ENCODE measurements around the gene TMPRSS4. TPM values are rescaled to one million over a fixed set of nuclear protein-coding genes. Genes with fewer than 3 reads are reported as not detected.

Gene TMPRSS4
- total and polyA plus RNA-seq, 2 donors (not counting 1 experiment from before 2014, with no cell fraction given): not detected

- Mint-ChIP-seq H3K4me3 (no peak overlapping the region), H3K27ac (no peak overlapping the region), H3K4me1 (no peaks in the 10 kb centered on the region), H3K27me3 (peaks cover 25% of the 10 kb centered on the region), H3K9me3 (ENCODE audit: insufficient read depth) (no peaks in the 10 kb centered on the region)
- ChIA-PET POLR2A (no interaction called here), CTCF (no interaction called here)
- DNase-seq: no peak
- Histone ChIP-seq H3K36me3 (replicated peaks in 1 of 2; ENCODE audit: control extremely low read depth in 1 of 2, control insufficient read depth in 1 of 2, extremely low read depth in 1 of 2, insufficient read depth in 2 of 2, low read length in 1 of 2) (no peaks in the 10 kb centered on the region), H3K4me1 (ENCODE audit: control insufficient read depth in 2 of 2, insufficient read depth in 2 of 2, low read length in 2 of 2) (no peaks in the 10 kb centered on the region), H3K9ac (ENCODE audit: low read length) (no peak overlapping the region), H3K4me3 (ENCODE audit: control extremely low read depth in 1 of 5, extremely low read depth in 1 of 5, insufficient read depth in 1 of 5, low read depth in 2 of 5, low read length in 4 of 5) (no peak overlapping the region), H3K27ac (ENCODE audit: low read length in 2 of 2) (no peak overlapping the region), H2AFZ (ENCODE audit: insufficient read depth, low read depth, low read length, poor library complexity, severe bottlenecking) (no peak overlapping the region), H3K9me3 (ENCODE audit: control extremely low read depth in 1 of 3, control insufficient read depth in 2 of 3, insufficient read depth in 1 of 3, low read length in 2 of 3) (no peaks in the 10 kb centered on the region), H4K20me1 (ENCODE audit: control insufficient read depth, insufficient read depth, low read length, poor library complexity, severe bottlenecking) (no peaks in the 10 kb centered on the region), H3K27me3 (replicated peaks in 1 of 4; ENCODE audit: control extremely low read depth in 1 of 4, control insufficient read depth in 3 of 4, insufficient read depth in 4 of 4, low read length in 3 of 4) (peaks cover 0 to 4% (median 0%) of the 10 kb centered on the region in 4 experiments), H3K79me2 (ENCODE audit: control insufficient read depth, insufficient read depth, low read length) (no peaks in the 10 kb centered on the region), H3K4me2 (replicated peaks; ENCODE audit: low read depth, low read length, poor library complexity, severe bottlenecking) (no peak overlapping the region)
- 80% methylated on average over 5 of the region's 5 CpGs for WGBS (ENCODE audit: insufficient coverage)
- no peak for ATAC-seq (ENCODE audit: low read depth)
- TF ChIP-seq CTCF (IDR thresholded peaks at IDR 0.05): no peak
- TF ChIP-seq EZH2 (IDR thresholded peaks at IDR 0.05; ENCODE audit: borderline replicate concordance, insufficient read depth, low read depth, low read length, poor library complexity, severe bottlenecking): no peak
- intact Hi-C loops (cut with micrococcal nuclease): no loop called here
Measured at GRCh38 chr11:118108513-118108912, 31.6 kb downstream of the TMPRSS4 start.

DNA sequence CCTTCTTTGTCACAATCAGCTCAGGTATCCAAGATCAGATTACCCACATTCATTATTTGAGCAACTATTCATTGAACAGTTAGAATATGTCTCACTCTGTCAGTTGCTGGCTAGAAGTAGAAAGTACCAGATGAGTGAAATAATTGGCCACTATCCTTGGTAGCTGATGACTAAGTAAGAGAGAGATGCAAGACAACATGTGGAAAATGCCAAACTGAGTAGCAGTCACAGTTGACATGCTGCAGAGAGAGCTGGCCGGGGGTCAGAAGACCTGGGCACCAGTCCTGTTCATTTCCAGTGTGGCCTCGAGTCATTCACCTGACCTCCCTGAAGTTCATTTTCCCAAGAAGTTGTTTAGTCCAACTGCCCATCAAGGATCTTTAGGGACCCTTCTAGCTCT, 32.4 kb downstream of the TMPRSS4 start:
- CTCF ChIA-PET: interaction anchor here (0.6 kb wide), 1 partner anchor 10 kb away, joined by 5 read pairs; no protein-coding TSS in a partner anchor
- Mint-ChIP-seq H3K27me3 (peaks cover 25% of the 10 kb centered on the region), H3K4me1 (no peaks in the 10 kb centered on the region), H3K4me3 (no peak overlapping the region), H3K9me3 (ENCODE audit: insufficient read depth) (no peaks in the 10 kb centered on the region), H3K27ac (no peak overlapping the region)
- no peak overlapping the region for H3K4me3 ChIP-seq (ENCODE audit: control extremely low read depth in 1 of 5, extremely low read depth in 1 of 5, insufficient read depth in 1 of 5, low read depth in 2 of 5, low read length in 4 of 5)
- no peak for TF ChIP-seq CTCF (IDR thresholded peaks at IDR 0.05)
- TF ChIP-seq EZH2 (IDR thresholded peaks at IDR 0.05; ENCODE audit: borderline replicate concordance, insufficient read depth, low read depth, low read length, poor library complexity, severe bottlenecking): no peak
- H3K4me2 ChIP-seq (replicated peaks; ENCODE audit: low read depth, low read length, poor library complexity, severe bottlenecking): no peak overlapping the region
- H3K27me3 ChIP-seq (replicated peaks in 1 of 4; ENCODE audit: control extremely low read depth in 1 of 4, control insufficient read depth in 3 of 4, insufficient read depth in 4 of 4, low read length in 3 of 4): peaks cover 0 to 4% (median 0%) of the 10 kb centered on the region in 4 experiments
- no peak overlapping the region for H3K9ac ChIP-seq (ENCODE audit: low read length)
- H3K36me3 ChIP-seq (replicated peaks in 1 of 2; ENCODE audit: control extremely low read depth in 1 of 2, control insufficient read depth in 1 of 2, extremely low read depth in 1 of 2, insufficient read depth in 2 of 2, low read length in 1 of 2): no peaks in the 10 kb centered on the region
- DNase-seq (no peak), ATAC-seq (ENCODE audit: low read depth) (no peak)
- H2AFZ ChIP-seq (ENCODE audit: insufficient read depth, low read depth, low read length, poor library complexity, severe bottlenecking): no peak overlapping the region
- no peaks in the 10 kb centered on the region for H3K9me3 ChIP-seq (ENCODE audit: control extremely low read depth in 1 of 3, control insufficient read depth in 2 of 3, insufficient read depth in 1 of 3, low read length in 2 of 3)
- no peaks in the 10 kb centered on the region for H3K4me1 ChIP-seq (ENCODE audit: control insufficient read depth in 2 of 2, insufficient read depth in 2 of 2, low read length in 2 of 2)
- intact Hi-C loops (cut with micrococcal nuclease): no loop called here
- WGBS (ENCODE audit: insufficient coverage): 79% methylated on average over 2 of the region's 2 CpGs
- H4K20me1 ChIP-seq (ENCODE audit: control insufficient read depth, insufficient read depth, low read length, poor library complexity, severe bottlenecking): no peaks in the 10 kb centered on the region
- no peaks in the 10 kb centered on the region for H3K79me2 ChIP-seq (ENCODE audit: control insufficient read depth, insufficient read depth, low read length)
- POLR2A ChIA-PET: no interaction called here
- no peak overlapping the region for H3K27ac ChIP-seq (ENCODE audit: low read length in 2 of 2)

Data from B cell (primary cell).